WTC11 (cell line): ENCODE measurements around the gene MED13. TPM values are rescaled to one million over a fixed set of nuclear protein-coding genes. Genes with fewer than 3 reads are reported as not detected.

Experiments used
- ATAC-seq: fragments of 200-7000 bp; cut with Tn5 transposase; 2 replicates; pipeline ENCODE4 v1.10.0; 2021; ENCODE audit warnings: mild to moderate bottlenecking, moderate library complexity
- CTCF ChIA-PET: fragments of 300-600 bp; sonication (Branson Sonifier 250); formaldehyde crosslinking; loops from one replicate; lab custom pipeline; 2021; ENCODE audit warnings: antibody characterized with exemption; lab: Charles Lee
- POLR2A ChIA-PET: fragments of 350-600 bp; sonication (Branson Sonifier 250); formaldehyde crosslinking; loops from one replicate; lab custom pipeline; 2021; ENCODE audit warnings: antibody characterized with exemption; lab: Charles Lee
- DNase-seq: peaks from one replicate; pipeline ENCODE4 v3.0.0; 2021; ENCODE audit warnings: low spot score
- H3K27ac Mint-ChIP-seq: 2 replicates; pipeline ENCODE4 v1.8.0; 2021; ENCODE audit warnings: mixed read lengths
- H3K27me3 Mint-ChIP-seq: 2 replicates; pipeline ENCODE4 v1.8.0; 2021; ENCODE audit warnings: low read depth, mild to moderate bottlenecking, moderate library complexity, mixed read lengths
- H3K36me3 Mint-ChIP-seq: 2 replicates; pipeline ENCODE4 v1.8.0; 2021; ENCODE audit warnings: mixed read lengths
- H3K4me1 Mint-ChIP-seq: 2 replicates; pipeline ENCODE4 v1.8.0; 2022; ENCODE audit warnings: mixed read lengths
- H3K4me3 Mint-ChIP-seq: 2 replicates; pipeline ENCODE4 v1.8.0; 2021; ENCODE audit warnings: mild to moderate bottlenecking, moderate library complexity, mixed read lengths
- H3K9me3 Mint-ChIP-seq: 2 replicates; pipeline ENCODE4 v1.8.0; 2021; ENCODE audit warnings: mixed read lengths
- ARID4B ChIP-seq: sonication (generic); formaldehyde crosslinking; IDR thresholded peaks from 2 replicates; pipeline ENCODE4 v1.8.0; 2023; ENCODE audit warnings: missing genetic modification reagents, mild to moderate bottlenecking, borderline replicate concordance
- ATF2 ChIP-seq: sonication (generic); formaldehyde crosslinking; IDR thresholded peaks from 2 replicates; pipeline ENCODE4 v1.8.1; 2022; ENCODE audit warnings: low read depth, missing genetic modification reagents, borderline replicate concordance
- CDX4 ChIP-seq: fragments of 250-450 bp; sonication (Bioruptor Pico); IDR thresholded peaks from 2 replicates; pipeline ENCODE4 v1.9.0; 2021; ENCODE audit warnings: moderate library complexity, mild to moderate bottlenecking, inconsistent platforms, borderline replicate concordance
- CREM ChIP-seq: sonication (generic); formaldehyde crosslinking; IDR thresholded peaks from 2 replicates; pipeline ENCODE4 v1.8.1; 2022; ENCODE audit warnings: mild to moderate bottlenecking, missing genetic modification reagents, moderate library complexity
- CTCF ChIP-seq: fragments of 200-600 bp; IDR thresholded peaks from 2 replicates; pipeline ENCODE4 v1.8.0; 2022; ENCODE audit warnings: antibody characterized with exemption
- E2F5 ChIP-seq: sonication (generic); formaldehyde crosslinking; IDR thresholded peaks from 2 replicates; pipeline ENCODE4 v1.8.1; 2022; ENCODE audit warnings: mild to moderate bottlenecking, moderate library complexity, missing genetic modification reagents
- EMX1 ChIP-seq: fragments of 250-450 bp; sonication (Bioruptor Pico); IDR thresholded peaks from 2 replicates; pipeline ENCODE4 v1.8.0; 2021; ENCODE audit warnings: mild to moderate bottlenecking
- ESRRA ChIP-seq: sonication (generic); formaldehyde crosslinking; IDR thresholded peaks from 2 replicates; pipeline ENCODE4 v1.8.1; 2022; ENCODE audit warnings: mild to moderate bottlenecking, missing genetic modification reagents, borderline replicate concordance
- FOXK1 ChIP-seq: sonication (generic); formaldehyde crosslinking; IDR thresholded peaks from 2 replicates; pipeline ENCODE4 v1.8.0; 2022; ENCODE audit warnings: mild to moderate bottlenecking, moderate library complexity, missing genetic modification reagents
- IRF1 ChIP-seq: sonication (generic); formaldehyde crosslinking; IDR thresholded peaks from 2 replicates; pipeline ENCODE4 v1.8.0; 2023; ENCODE audit warnings: missing genetic modification reagents
- MLX ChIP-seq: sonication (generic); formaldehyde crosslinking; IDR thresholded peaks from 2 replicates; pipeline ENCODE4 v1.8.1; 2023; ENCODE audit warnings: mild to moderate bottlenecking, missing genetic modification reagents, moderate library complexity
- SMAD4 ChIP-seq: sonication (generic); formaldehyde crosslinking; IDR thresholded peaks from 2 replicates; pipeline ENCODE4 v1.8.0; 2022; ENCODE audit warnings: mild to moderate bottlenecking, missing genetic modification reagents
- USF1 ChIP-seq: sonication (generic); formaldehyde crosslinking; IDR thresholded peaks from 2 replicates; pipeline ENCODE4 v1.8.0; 2022; ENCODE audit warnings: mild to moderate bottlenecking, missing genetic modification reagents
- ZMAT4 ChIP-seq: fragments of 250-450 bp; sonication (Bioruptor Pico); IDR thresholded peaks from 2 replicates; pipeline ENCODE4 v1.9.0; 2021; ENCODE audit warnings: mild to moderate bottlenecking
- total RNA-seq: library from RNA; stranded (reverse); gene quantifications from 3 replicates; pipeline ENCODE4 v1.2.3, GENCODE V29; 2021

The MED13 gene
- total RNA-seq, 1 experiment from 2014 or later = 39.7 TPM

- DNase-seq (no peak), ATAC-seq (no peak)
- no peak for TF ChIP-seq CREM (CRISPR knock-in tag)
- no peak for TF ChIP-seq USF1 (CRISPR knock-in tag)
- TF ChIP-seq E2F5 (CRISPR knock-in tag) = no peak
- no peak for TF ChIP-seq FOXK1 (CRISPR knock-in tag)
- TF ChIP-seq EMX1 (CRISPR knock-in tag) = no peak
- no peak for TF ChIP-seq ESRRA (CRISPR knock-in tag)
- no peak for TF ChIP-seq CTCF
- no peak for TF ChIP-seq ZMAT4 (CRISPR knock-in tag)
- no peak for TF ChIP-seq CDX4 (CRISPR knock-in tag)
- TF ChIP-seq MLX (CRISPR knock-in tag) = no peak
- TF ChIP-seq IRF1 (CRISPR knock-in tag) = no peak
- TF ChIP-seq ATF2 (CRISPR knock-in tag) = no peak
- TF ChIP-seq SMAD4 (CRISPR knock-in tag) = no peak
- TF ChIP-seq ARID4B = no peak
- Mint-ChIP-seq H3K27ac (no peak overlapping the region), H3K36me3 (no peaks in the 10 kb centered on the region), H3K4me1 (peaks cover 9% of the 10 kb centered on the region), H3K27me3 (no peaks in the 10 kb centered on the region), H3K9me3 (peaks cover 5% of the 10 kb centered on the region; the same call in 1 of the 2 replicates), H3K4me3 (no peak overlapping the region)
- ChIA-PET CTCF (interaction anchor here (0.5 to 4.0 kb wide), 96 partner anchors 9 to 1432 kb away, joined by 3 to 54 read pairs (median 5); partner anchors contain the start of genes BCAS3, BRIP1 and MED13), POLR2A (interaction anchor here (0.9 kb wide), 1 partner anchor 44 kb away, joined by 4 read pairs; no protein-coding TSS in a partner anchor)
Observed at GRCh38 chr17:62109924-62110323, 44.8 kb upstream of the MED13 start.
